Fibroblast of the aortic adventitia (primary cell): ENCODE measurements around the gene THSD8. TPM values are rescaled to one million over a fixed set of nuclear protein-coding genes. Genes with fewer than 3 reads are reported as not detected.

ENCODE experiments used
- DNase-seq: peaks from one replicate; pipeline ENCODE4 v3.0.0-alpha.2; 2010; ENCODE audit warnings: low read depth
- H3K4me3 ChIP-seq: 2 replicates; pipeline ENCODE4 v1.5.1; 2011; ENCODE audit warnings: low read depth, mild to moderate bottlenecking, control low read depth, low read length, moderate library complexity
- total RNA-seq: library from RNA; depleted of rRNA; stranded (reverse); fragments of >200 nt; gene quantifications from 2 replicates; pipeline ENCODE4 v1.2.3, GENCODE V29; 2012; ENCODE audit warnings: low replicate concordance
- TF ChIP-seq, protein P1 (sequence below): IDR thresholded peaks from 2 replicates; pipeline ENCODE4 v1.5.1; 2011; ENCODE audit warnings: mild to moderate bottlenecking, low read length, control low read depth, inconsistent platforms; ENCODE audit not compliant: insufficient read depth

THSD8 gene
- total RNA-seq, 1 donor, result not detected

DNA sequence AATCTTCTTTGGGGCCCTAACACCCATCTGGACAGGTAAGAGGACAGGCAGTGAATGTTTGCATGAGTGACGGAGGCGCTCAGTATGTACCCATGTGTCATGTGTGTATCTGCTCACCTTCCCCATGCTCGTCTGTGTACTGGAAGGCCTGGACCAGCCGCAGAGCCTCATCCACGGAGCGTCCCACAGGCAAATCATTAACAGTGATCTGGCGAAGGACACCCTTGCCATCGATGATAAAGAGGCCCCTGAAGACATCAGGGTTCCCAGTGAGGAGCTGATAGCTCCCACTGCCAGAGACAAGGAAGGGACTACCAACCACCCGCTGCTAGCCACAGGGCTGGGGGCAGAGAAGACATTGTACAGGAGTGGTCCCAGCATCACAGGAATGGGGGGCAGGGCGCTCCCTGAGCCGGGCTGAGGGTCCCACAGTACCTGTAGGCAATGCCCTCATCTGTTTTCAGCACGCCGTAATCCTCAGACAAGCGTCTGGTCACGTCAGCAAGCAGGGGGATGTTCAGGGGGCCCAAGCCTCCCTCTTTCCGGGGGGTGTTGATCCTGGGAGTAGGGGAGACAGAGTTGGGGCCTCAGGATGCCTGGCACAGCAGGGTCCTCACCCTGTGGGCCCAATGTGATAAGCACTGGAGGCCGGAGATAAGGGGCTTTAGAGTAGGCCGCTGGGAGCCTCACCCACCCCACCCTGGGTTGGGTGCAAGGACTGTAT is 2.0 kb upstream of the THSD8 start:
- TF ChIP-seq, protein P1, sequence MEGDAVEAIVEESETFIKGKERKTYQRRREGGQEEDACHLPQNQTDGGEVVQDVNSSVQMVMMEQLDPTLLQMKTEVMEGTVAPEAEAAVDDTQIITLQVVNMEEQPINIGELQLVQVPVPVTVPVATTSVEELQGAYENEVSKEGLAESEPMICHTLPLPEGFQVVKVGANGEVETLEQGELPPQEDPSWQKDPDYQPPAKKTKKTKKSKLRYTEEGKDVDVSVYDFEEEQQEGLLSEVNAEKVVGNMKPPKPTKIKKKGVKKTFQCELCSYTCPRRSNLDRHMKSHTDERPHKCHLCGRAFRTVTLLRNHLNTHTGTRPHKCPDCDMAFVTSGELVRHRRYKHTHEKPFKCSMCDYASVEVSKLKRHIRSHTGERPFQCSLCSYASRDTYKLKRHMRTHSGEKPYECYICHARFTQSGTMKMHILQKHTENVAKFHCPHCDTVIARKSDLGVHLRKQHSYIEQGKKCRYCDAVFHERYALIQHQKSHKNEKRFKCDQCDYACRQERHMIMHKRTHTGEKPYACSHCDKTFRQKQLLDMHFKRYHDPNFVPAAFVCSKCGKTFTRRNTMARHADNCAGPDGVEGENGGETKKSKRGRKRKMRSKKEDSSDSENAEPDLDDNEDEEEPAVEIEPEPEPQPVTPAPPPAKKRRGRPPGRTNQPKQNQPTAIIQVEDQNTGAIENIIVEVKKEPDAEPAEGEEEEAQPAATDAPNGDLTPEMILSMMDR, result no peak
- no peak overlapping the region for H3K4me3 ChIP-seq
- DNase-seq, result no peak

DNA sequence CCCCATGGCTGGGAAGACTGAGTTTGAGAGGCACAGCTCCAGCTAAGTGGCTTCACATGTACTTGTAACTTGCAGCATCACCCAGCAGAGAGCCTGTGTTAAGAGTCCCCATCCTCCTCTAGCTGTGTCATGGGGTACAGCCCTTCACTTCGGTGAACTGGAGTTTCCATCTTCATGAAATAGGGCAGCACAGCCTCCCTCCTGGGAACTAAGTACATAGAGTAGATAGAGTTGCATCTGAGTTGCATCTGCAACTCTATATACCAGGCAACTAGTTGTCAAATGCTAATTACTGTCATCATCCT is 1.5 kb upstream of the THSD8 start:
- H3K4me3 ChIP-seq, result peak overlapping the region; percentile 94
- TF ChIP-seq, protein P1, result no peak
- no peak for DNase-seq

DNA sequence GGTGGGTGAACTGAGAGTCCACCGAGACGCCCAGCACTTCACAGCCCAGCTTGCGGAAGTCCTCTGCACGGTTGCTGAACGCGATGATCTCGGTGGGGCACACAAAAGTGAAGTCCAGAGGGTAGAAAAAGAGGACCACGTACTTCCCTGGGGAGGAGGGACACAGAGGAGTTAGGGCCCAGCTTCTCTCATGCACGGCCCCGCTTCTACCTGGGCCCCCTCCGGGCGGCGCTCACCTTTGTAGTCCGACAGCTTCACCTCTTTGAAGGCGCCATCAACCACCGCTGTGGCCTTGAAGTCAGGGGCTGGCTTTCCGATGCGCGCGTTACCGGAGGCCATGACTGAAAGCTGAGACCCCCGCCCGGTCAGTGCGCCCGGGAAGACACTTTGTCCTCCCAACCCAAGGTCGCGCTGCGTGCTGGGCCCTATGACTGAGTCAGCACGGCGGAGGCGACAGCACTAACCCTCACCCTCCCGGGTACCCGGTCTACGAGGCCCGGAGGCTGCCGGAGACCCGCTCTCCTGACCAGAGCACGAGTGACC is 875 bp upstream of the THSD8 start:
- DNase-seq, result no peak
- TF ChIP-seq, protein P1, result no peak
- peak overlapping the region; percentile 94 for H3K4me3 ChIP-seq

DNA sequence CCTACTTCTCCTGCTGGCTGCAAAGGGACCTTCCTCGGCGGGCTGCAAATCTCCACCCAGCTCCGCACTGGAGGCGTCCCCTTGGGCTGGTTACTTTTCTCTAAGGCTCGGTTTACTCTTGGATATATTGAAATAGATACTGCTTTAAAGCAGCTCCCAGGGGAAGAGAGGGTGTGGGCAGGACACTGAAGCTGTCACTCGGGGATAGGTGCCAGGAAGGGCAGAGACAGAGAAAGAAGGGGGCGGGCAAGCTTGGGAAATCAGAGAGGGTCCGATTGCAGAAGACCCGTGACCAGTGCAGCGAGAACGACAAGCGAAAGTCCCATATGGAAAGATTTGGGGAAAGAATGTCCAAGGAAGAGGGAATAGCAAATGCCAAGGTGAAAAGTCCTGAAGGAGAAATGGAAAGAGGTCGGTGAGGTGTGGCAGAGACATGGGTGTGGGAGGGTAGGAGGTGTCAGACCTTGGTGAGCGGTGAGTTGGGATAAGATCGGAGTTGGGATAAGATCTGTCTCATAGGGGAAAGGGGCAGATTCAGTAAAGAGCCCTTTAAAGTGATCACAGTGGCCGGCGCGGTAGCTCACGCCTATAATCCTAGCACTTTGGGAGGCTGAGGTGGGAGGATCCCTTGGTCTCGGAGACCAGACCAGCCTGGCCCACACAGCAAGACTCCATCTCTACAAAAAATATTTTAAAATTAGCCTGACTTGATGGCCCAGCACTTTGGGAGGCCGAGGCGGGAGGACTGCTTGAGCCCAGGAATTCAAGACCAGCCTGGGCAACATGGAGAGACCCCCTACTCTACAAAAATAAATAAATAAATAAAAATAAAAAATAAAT is 618 bp downstream of the THSD8 start:
- DNase-seq, result no peak
- peak overlapping the region; percentile 94 for H3K4me3 ChIP-seq
- TF ChIP-seq, protein P1, result peak; percentile 18

DNA sequence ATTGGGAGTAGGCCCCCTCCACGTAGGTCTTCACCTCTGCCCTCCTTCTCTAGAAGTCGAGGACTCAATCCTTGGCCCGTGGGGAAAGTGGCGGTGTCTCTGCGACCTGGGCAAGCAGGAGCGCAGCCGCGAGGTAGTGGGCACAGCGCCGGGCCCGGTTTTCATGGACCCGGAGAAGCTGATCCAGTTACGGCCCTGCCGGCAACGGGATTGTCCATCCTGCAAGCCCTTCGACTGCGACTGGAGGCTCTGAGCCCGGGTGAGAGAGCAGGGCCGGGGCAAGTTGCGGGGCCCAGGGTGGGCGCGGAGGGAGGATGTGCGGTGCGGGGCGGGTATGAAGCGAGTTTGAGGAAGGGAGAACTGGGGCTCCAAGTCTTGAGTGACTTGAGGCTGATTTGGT is 2.2 kb downstream of the THSD8 start:
- DNase-seq, result no peak
- TF ChIP-seq, protein P1, result no peak
- H3K4me3 ChIP-seq, result no peak overlapping the region

DNA sequence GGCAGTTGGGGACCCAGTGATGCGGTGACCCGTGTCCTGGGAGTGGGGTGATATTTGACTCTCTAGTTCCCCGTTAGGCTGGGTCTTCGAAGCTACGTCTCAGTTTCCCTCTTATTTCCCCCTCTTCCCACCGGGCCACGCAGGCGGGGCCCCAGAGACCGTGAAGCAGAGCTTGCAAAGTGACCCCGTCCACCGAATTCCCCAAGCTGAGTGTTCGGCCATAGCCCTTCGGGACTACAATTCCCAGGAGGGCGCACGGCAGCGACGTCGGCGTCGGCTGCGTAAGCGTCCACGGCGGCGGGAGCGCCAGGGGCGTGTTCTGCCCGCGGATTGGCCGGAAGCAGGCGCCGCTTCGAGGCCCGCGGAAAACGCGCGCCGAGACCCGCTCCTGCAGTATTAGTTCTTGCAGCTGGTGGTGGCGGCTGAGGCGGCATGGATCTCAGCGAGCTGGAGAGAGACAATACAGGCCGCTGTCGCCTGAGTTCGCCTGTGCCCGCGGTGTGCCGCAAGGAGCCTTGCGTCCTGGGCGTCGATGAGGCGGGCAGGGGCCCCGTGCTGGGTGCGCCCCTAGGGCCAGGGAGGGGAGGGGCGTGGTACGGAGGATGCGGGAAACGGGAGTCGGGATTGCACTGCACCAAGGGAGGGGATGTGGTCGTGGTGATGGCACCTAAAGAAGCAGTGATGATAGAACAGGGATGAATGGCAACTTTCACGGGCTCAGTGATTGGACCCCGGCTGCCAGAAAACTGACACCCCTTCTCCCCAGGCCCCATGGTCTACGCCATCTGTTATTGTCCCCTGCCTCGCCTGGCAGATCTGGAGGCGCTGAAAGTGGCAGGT is 4.6 kb downstream of the THSD8 start, which contains the start of gene RNASEH2A:
TSS of gene RNASEH2A (plus strand) at position 343 of the 840 bp plus-strand sequence. CDS start at position 433, 90 bp downstream.
- peak within 1 kb of the TSS; percentile 85 for H3K4me3 ChIP-seq
- TF ChIP-seq, protein P1, result no peak
- DNase-seq, result peak; percentile 89
